Fibroblast of upper back skin (primary cell): ENCODE data around the gene ABCD1.
"Not testable (repeated sequence)": the region's sequence is repeated elsewhere in the genome, so short reads cannot be mapped to it uniquely, and the experiment has no call there.

Source experiments
- DNase-seq: peaks from one replicate; pipeline ENCODE4 v3.0.0-alpha.2; 2013

The ABCD1 gene

DNA sequence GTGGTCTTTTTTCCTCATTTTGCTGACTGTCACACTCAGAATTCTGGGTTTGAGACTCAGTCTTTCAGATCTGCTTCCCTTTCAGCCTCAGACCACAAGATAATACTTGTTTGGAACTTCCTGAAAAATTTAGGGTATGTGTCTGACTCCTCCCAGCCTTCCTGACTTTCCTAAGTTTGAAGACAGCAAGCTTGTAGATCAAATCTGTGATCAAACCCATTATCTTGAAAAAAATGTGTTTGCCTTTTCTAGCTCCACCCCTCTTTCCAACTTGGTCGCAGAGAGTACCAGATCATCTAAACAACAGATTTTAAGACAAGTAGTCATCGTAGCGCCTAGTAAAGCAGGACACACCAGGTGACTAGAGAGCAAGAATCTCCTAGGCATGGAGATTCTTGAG lies 10.4 kb upstream of the ABCD1 start:
- DNase-seq: no peak

GRCh38 chrX:153717445-153717844 lies 7.2 kb upstream of the ABCD1 start:
- DNase-seq: no peak

- DNase-seq: no peak
Observed at GRCh38 chrX:153719238-153719637, 5.4 kb upstream of the ABCD1 start.

DNA sequence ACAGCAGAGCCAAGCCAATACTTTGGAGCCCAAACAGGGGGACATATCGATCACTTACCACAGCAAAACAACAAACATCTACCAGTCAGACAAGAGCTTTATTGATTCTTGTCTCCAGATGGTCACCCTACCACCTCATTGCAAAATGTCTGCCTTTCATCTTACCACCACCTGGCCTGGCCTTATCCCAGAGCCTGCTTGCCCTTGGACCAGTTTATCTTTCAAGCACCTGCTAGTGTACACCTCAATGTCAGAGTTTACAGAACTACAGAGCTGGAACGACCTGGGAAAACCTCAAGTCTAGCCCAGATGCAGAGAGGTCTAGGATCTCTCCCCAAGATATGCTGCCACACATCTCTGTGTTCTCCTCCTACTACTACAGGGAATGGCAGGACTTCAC lies 5.0 kb upstream of the ABCD1 start:
- no peak for DNase-seq

DNA sequence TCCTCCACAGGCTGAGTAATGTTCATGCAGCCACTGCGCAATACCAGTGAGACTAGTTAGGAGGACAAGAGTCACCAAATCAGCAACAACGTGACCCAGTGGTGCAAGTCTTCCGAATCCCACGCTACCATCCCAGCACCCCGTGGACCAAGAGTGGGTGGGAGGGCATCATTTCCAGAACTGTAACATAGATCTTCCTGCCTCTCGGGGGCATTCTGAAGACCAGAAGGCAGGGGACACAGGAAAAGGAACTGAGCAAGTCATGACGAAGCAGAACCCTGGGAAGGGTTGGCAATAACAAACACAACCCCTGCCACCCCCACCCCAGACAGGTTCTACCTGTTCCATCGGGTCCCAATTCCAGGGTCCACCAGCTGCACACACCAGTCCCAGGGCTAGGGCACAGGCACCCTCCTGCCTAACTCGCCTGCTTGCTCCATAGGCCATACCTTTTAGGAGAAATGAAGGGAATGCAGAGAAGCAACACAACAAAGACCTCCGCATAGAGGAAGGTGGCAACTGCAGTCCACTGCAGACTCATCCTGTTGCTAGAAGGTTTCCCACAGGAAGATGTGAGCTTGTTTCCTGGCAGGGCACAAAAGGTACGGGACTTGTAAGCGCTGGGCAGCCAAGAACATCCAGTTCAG lies 1.8 kb upstream of the ABCD1 start:
- no peak for DNase-seq

DNA sequence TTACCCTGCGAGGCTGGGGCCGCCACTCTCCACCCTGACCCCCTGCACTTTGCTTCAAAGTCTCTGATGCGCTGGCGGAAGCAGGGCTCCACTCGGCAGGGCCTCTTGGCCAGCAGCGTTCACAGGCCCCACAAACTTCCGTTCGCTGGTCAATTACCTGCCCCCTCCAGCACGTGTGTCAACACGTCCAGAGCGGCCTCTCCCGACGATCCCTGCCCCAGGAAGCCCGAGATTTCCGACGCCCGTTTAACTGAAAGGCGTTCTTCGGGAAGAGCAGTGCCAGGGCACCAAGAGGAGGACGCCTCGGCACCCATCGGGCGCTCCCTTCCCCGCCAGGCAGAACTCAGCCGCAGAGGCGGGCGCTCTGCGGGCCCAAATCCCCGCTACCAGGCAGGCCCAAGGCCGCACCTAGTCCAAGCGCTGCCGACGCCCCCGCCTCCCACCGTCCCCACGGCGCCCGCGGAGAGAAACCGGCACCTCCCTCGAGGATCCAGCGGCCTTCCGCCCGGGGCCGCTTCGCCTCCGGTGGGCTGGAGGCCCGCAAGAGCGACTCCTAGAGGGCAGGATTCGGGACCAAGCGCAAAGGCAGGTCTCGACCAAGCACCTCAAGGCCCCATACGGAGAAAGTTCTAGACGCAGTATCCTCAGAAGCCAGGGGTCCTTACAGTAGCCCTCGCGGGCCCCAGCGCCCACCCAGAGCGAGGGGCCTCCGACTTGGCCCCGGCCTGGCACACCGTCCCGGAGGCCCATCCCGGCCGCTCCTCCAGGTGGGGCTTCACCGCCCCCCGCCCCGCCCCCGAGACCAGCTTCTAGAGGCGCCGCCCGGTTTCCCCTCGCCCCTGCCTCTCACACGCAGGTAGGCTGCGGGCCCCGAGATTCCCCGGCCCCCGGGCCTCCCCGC lies 1.1 kb upstream of the ABCD1 start:
- peak; percentile 14 for DNase-seq

DNA sequence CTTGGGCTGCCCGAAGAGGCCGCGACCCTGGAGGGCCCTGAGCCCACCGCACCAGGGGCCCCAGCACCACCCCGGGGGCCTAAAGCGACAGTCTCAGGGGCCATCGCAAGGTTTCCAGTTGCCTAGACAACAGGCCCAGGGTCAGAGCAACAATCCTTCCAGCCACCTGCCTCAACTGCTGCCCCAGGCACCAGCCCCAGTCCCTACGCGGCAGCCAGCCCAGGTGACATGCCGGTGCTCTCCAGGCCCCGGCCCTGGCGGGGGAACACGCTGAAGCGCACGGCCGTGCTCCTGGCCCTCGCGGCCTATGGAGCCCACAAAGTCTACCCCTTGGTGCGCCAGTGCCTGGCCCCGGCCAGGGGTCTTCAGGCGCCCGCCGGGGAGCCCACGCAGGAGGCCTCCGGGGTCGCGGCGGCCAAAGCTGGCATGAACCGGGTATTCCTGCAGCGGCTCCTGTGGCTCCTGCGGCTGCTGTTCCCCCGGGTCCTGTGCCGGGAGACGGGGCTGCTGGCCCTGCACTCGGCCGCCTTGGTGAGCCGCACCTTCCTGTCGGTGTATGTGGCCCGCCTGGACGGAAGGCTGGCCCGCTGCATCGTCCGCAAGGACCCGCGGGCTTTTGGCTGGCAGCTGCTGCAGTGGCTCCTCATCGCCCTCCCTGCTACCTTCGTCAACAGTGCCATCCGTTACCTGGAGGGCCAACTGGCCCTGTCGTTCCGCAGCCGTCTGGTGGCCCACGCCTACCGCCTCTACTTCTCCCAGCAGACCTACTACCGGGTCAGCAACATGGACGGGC lies 579 bp downstream of the ABCD1 start:
- DNase-seq: no peak

DNA sequence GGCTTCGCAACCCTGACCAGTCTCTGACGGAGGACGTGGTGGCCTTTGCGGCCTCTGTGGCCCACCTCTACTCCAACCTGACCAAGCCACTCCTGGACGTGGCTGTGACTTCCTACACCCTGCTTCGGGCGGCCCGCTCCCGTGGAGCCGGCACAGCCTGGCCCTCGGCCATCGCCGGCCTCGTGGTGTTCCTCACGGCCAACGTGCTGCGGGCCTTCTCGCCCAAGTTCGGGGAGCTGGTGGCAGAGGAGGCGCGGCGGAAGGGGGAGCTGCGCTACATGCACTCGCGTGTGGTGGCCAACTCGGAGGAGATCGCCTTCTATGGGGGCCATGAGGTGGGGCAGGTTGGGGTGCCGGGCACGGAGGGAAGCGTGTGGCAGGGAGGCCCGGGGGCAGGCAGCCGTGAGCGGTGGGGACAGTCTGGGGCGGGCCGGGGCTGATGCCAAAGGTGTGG lies 1.2 kb downstream of the ABCD1 start:
- DNase-seq: no peak

DNA sequence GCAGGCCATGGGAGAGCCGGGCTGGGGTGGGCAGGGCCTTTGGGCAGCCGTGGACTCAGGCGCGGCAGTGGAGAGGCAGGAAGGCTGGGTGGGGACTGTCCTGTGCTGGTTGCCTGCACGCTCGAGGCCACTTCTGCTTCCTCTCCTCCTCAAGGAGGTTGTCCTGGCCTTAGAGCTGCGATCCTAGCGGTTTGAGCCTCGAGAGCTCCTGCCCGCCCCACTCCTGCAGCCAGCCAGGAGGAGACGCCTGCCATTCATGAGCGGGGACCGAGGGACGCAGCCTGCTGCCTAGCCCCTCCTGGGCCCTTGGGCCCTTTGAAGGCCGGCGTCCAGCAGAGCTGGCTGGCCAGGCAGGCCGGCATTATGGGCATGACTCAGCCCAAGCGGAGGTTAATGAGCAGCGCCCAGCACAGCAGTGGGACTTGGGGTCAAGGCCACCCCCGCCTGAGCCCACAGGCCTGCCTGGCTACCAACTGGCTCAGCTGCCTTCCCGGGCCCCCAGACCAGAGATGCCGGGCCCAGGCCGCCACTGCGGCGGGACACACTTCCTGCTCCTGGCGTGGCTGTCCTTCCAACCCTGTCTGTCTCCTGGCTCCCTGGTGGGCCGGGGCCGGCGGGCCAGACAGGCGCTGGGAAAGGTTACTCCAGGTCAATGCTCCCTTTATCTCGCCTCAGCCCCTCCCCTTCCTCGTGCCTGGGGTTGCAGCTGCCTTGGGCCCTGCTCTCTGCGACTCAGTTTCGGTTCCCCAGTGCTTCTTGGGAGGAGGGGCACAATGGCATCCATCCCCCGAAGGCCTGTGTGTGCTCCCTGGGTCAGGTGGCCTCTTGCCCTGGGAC lies 1.8 kb downstream of the ABCD1 start:
- DNase-seq: peak; percentile 19

DNA sequence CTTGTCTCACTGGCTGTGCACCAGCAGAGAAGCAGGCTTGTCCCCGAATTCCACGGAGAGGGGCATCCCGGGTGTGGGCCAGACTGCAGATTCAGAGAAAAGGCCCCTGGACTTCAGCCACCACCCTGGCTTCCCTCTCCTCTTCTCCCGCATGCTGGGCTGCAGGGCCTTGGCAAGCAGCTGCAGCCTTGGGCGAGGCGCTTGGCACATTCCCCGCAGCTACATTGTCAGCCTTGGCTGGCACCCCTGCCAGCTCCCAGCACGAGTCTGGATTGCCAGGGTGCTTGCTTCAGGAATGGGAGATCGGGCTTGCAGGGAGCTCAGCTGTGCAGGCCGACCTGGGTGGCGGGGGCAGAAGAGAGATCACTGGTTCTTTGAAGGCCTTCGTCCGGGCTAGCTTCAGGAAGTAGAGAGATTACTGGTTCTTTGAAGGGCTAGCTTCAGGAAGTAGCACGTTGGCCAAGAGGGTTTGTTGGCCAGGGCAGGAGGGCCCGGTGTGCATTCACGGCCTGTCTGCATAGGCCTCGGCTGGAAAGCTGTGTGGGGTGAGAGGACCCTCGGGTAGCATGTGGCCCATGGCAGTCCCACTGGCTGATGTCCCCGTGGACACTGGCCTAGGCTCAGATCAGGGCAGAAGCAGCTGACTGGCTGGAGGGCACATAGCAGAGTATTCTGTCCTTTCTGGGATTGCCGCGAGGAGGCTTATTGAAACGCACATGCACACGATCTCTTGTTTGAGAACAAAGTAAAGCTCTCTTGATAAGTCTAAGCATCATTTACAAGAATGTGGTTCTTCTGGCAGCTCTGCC lies 2.7 kb downstream of the ABCD1 start:
- no peak for DNase-seq

GRCh38 chrX:153728095-153728494 lies 3.4 kb downstream of the ABCD1 start:
- DNase-seq: no peak

- DNase-seq: no peak
Observed at GRCh38 chrX:153728951-153729631, 4.4 kb downstream of the ABCD1 start.

GRCh38 chrX:153730115-153730514 lies 5.5 kb downstream of the ABCD1 start:
- not testable (repeated sequence) for DNase-seq

DNA sequence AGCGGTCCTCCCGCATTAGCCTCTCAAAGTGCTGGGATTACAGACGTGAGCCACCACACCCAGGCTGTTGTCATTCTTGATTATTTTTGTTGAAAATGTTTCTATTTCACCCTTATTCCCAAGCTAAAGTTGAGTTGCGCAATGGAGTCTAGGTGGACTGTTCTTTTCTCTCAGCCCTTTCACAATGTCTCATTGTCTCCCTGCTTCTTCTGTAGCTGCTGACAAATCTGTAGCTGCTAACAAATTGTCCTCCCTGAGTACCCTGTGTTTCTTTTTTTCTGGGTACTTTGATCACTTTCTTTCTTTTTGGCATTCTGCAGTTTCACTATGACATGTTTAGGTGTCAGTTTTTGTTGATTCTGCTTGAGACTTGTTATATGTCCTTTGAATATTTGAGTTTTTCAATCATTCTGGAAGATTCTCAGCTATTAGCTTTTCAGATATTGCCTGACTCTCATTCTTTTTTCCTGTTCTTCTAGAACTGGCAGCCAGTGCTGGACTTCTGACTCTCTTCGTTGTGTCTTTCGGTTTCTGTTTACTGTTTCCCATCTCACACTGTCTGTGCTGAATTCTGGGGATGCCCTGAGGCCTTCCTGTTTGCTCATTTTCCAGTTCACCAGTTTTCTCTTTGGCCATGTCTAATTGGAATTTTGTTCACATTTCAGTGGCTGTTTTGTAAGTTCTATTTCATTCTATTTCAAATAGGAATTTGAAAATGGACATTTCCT lies 6.6 kb downstream of the ABCD1 start:
- no peak for DNase-seq

- no peak for DNase-seq
Observed at GRCh38 chrX:153731845-153732215, 7.2 kb downstream of the ABCD1 start.

DNA sequence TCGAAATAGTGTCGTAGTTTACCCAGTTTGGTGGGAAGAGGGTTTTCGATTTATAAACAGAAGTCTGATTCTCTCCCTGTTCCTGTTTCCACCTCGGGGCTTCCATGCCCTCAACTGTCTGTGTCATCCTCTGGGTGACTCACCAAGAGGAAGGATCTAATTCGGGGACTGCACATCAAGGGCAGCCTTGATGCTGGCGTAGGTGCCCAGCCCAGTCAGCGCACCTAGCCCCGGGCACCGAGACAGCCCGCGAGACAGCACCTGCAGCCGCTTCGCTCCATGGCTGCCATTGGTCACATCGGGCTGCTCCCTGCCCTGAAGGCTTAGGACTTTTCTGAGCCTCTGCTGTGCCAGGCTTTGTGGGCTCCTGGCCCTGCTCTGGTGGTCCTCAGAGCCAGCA lies 7.7 kb downstream of the ABCD1 start:
- DNase-seq: no peak

- DNase-seq: no peak
Observed at GRCh38 chrX:153733651-153734240, 9.1 kb downstream of the ABCD1 start.

DNA sequence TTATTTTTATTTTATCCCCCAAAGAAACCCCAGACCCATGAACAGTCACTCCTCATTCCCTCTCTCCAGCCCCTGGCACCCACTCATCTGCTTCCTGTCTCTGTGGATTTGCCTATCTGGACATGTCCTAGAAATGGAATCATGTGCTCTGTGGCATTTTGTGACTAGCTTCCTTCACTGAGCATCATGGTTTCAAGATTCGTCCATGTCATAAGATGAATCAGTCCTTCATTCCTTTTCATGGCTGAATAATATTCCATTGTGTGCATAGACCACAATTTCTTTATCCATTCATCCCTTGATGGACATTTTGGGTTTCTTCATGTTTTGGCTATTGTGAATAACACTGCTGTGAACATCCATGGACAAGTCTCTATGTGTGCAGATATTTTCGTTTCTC lies 10.2 kb downstream of the ABCD1 start:
- DNase-seq: no peak

DNA sequence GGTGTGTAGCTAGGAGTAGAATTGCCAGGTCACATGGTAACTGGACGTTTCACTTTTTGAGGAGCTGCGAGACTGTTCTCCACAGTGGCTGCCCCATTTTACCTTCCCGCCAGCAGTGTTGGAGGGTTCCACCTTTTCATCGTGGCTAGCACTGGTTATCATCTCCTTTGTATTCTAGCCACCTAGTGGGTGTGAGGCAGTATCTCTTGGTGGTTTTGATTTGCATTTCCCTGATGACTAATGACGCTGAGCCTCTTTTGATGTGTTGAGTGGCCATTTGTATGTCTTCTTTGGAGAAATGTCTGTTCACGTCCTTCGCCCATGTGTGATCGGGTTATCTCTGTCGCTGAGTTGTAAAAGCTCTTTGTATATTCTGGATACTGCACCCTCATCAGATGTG lies 10.6 kb downstream of the ABCD1 start:
- no peak for DNase-seq
